Fibroblast of skin of left quadriceps (primary cell): ENCODE measurements around the gene ARVCF.

Experiments used
- DNase-seq, 2 experiments: peaks; one replicate each; pipeline ENCODE4 v3.0.0-alpha.2; 2013; ENCODE audit warnings: low read depth in 2 of 2

The ARVCF gene

GRCh38 chr22:20054034-20054427 is 37.4 kb upstream of the ARVCF start:
- no peak for DNase-seq

GRCh38 chr22:20053407-20054033 is 36.9 kb upstream of the ARVCF start:
- DNase-seq: no peak

GRCh38 chr22:20052309-20053259 is 36.0 kb upstream of the ARVCF start:
- no peak for DNase-seq

GRCh38 chr22:20051927-20052308 is 35.3 kb upstream of the ARVCF start:
- DNase-seq: no peak

- no peak for DNase-seq
Measured at GRCh38 chr22:20046730-20047129, 30.1 kb upstream of the ARVCF start.

GRCh38 chr22:20044495-20045151 is 28.0 kb upstream of the ARVCF start:
- no peak for DNase-seq

GRCh38 chr22:20043997-20044342 is 27.3 kb upstream of the ARVCF start:
- no peak for DNase-seq

GRCh38 chr22:20043057-20043996 is 26.7 kb upstream of the ARVCF start:
- DNase-seq: no peak

GRCh38 chr22:20040327-20041200 is 23.9 kb upstream of the ARVCF start:
- DNase-seq: no peak

- no peak for DNase-seq
Measured at GRCh38 chr22:20039683-20040325, 23.2 kb upstream of the ARVCF start.

- DNase-seq: no peak
Measured at GRCh38 chr22:20038574-20038973, 22.0 kb upstream of the ARVCF start.

GRCh38 chr22:20037419-20037818 is 20.8 kb upstream of the ARVCF start:
- no peak for DNase-seq

- DNase-seq: no peak
Measured at GRCh38 chr22:20036535-20037392, 20.1 kb upstream of the ARVCF start.

GRCh38 chr22:20036084-20036482 is 19.5 kb upstream of the ARVCF start:
- no peak for DNase-seq

GRCh38 chr22:20035375-20036083 is 18.9 kb upstream of the ARVCF start:
- DNase-seq: no peak

GRCh38 chr22:20034143-20034542 is 17.5 kb upstream of the ARVCF start:
- no peak for DNase-seq

GRCh38 chr22:20033045-20033706 is 16.6 kb upstream of the ARVCF start:
- DNase-seq: no peak

GRCh38 chr22:20032407-20032991 is 15.9 kb upstream of the ARVCF start:
- no peak for DNase-seq
